ENCODE results near the gene TAF11.

DNA sequence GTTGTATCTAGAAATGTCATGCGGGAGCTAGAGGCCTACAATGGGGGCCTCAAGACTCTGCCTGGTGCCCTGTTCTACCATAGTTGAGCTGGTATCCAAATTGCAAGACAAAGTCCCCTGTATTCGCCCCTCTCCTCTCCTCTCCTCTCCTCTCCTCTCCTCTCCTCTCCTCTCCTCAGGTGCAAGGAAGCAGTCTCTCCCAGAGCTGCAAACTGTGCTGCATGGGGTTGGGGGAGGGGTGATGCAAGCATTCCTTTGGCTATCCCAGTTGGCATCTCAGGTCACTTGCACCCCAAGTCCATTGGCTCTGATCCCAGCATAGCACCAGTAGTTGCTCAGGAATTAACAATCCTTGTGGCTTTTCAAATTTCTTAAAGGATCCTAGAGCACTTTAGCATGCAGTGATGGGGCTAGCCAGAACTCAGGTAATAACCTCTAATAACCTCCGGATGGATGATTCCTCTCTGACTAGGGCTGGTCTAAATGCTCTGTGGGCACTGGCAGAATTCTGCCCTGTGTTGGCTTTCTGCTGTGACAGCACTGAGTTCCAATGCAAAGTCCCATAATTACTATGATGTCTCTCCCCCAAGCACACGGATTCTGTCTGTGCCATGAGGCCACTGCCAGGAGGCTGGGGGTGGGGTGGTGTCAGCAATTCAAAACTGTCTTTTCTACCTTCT lies 35.3 kb downstream of the TAF11 start:
- TF ChIP-seq, protein P1, sequence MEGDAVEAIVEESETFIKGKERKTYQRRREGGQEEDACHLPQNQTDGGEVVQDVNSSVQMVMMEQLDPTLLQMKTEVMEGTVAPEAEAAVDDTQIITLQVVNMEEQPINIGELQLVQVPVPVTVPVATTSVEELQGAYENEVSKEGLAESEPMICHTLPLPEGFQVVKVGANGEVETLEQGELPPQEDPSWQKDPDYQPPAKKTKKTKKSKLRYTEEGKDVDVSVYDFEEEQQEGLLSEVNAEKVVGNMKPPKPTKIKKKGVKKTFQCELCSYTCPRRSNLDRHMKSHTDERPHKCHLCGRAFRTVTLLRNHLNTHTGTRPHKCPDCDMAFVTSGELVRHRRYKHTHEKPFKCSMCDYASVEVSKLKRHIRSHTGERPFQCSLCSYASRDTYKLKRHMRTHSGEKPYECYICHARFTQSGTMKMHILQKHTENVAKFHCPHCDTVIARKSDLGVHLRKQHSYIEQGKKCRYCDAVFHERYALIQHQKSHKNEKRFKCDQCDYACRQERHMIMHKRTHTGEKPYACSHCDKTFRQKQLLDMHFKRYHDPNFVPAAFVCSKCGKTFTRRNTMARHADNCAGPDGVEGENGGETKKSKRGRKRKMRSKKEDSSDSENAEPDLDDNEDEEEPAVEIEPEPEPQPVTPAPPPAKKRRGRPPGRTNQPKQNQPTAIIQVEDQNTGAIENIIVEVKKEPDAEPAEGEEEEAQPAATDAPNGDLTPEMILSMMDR (IDR thresholded peaks at IDR 0.05) = no peak
- TF ChIP-seq POLR2A (IDR thresholded peaks at IDR 0.05) = no peak
